CD4-positive, alpha-beta T cell treated with Interleukin-6 at 100 ng/mL for 8 hours (primary cell): Measurements from ENCODE around the gene DZIP1L.
"Not testable (repeated sequence)": the region's sequence is repeated elsewhere in the genome, so short reads cannot be mapped to it uniquely, and the experiment has no call there.

Source experiments
- DNase-seq: peaks from one replicate; pipeline ENCODE4 v3.0.0-alpha.2; 2020; ENCODE audit warnings: mixed read lengths, low spot score

DZIP1L gene

DNA sequence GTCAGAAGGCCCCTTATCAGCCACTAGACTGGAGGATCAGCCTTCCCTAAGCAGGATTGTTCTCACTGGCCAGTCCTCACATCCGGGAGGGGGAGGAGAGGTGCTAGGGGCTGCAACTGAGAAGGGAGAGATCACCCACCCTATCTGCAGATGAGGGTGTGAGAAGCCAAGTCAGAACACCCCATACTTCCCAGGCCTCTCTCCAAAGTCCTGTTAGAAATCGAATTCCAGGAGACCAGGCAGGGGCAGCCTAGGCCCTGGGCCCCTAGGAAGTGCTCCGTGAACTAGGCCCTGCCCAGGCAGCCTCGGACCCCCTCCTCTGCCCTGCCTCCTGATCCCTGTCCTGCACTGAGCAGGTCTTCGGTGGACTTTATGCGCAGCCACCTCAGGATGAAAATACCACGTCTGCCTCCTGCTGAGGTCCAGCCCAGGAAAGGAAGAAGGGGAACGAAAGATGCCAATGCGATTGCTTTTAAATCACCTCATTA is 933 bp downstream of the DZIP1L start:
- no peak for DNase-seq

DNA sequence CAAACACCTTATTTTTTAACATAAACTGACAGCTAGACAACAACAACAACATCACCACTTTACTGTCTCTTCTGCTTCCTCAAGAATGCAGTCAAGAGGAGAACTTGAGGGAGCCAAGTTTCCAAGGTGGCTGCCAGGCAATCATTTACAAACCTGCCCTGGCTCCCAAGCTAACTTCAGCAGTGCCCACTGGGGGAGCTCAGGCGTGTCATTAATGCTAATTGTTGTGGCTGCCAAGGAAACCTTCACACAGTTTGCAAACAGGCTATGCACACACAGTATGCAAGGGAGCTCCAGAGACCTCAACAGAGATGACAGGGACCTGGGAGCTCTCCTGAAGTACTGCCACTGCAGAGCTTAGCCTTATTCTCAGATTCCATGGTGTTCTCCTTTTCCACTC is 2.1 kb downstream of the DZIP1L start:
- DNase-seq = no peak

DNA sequence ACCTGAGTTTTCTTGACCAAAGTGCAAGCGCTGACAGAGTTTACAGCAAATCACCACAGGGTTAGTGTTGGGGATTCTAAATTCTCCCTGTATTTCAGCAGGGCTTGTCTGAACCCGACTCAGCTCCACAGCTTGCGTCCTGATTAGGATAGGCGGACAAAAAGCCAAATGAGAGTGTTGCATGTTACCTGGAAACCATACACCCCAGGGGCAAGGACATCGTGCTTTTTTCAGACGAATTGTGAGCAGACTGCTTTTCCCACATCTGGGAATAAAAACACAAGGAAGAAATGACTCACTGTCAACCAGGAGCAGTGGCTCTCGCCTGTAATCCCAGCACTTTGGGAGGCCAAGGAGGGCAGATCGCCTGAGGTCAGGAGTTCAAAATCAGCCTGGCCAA is 3.0 kb downstream of the DZIP1L start:
- DNase-seq = no peak

DNA sequence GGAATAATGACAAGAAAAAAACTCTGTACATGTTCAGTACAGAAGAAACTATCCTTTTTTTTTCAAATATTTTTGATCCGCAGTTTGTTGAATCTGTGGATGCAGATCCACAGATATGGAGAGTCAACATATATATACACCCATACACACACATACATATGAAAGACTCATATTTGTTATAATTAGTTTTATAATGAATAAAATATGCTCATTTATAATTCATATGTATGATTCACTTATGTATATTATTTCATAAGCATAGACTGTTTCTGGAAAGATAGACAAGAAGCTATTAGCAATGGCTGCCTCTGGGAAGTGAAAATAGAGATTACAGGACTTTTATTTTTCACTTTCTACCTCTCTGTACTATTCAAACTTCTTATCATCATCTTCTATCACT is 9.8 kb downstream of the DZIP1L start:
- DNase-seq = no peak

DNA sequence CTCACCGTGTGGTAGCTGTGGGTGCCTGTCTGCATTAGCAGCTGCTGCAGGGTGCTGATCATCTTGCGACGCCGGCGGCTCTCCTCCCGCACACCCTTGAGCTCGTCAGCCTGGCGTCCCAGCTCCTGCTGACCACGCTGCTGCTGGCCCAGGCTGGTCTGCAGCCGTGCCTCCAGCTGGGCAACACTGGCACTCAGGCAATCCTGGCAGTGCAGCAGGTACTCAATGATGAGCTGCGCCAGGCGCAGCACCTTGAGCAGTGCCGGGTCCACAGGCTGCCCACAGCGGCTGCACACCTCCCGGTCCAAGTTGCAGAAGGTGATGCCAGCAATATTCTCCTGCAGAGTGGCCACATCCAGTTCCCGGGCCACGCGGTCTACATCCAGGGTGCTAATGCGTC is 11.9 kb downstream of the DZIP1L start:
- no peak for DNase-seq

DNA sequence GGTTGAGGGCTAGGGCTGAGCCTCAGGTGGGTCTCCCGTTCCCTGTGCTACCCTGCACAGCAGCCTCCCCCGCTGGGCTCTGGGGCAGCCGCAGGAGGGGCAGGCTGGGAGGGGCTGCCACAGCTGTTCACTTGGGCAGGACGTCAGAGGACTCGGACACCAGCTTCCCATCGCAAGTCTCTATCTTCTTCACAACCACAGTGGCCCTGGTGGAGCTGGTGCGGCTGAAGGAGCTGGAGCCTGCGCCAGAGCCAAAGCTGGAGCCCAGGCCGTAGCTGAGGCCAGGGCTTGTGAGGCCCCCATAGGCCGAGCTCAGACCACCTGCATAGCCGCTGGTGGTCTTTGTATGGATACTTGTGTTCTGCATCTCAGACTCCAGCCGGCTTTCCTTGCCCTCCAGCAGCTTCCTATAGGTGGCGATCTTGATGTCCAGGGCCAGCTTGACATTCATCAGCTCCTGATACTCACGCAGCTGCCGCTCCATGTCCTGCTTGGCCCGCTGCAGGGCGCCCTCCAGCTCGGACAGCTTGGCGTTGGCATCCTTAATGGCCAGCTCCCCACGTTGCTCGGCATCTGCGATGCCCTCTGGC is 14.0 kb downstream of the DZIP1L start:
- DNase-seq = not testable (repeated sequence)

DNA sequence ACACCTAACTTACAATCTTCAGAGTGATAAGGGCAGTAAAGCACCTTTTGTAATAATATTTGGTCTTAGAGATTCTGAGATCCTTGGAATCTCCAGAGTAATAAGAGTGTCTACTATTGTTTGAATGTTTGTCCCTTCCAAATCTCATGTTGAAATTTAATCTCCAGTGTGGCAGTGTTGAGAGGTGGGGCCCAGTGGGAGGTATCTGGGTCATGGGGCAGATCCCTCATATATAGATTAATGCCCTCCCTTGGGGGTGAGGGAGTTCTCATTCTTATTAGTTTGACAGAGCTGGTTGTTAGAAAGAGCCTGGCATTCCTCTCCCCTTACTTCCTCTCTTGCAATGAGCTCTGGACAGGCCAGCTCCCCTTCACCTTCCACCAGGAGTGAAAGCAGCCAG is 16.0 kb downstream of the DZIP1L start:
- DNase-seq = no peak

DNA sequence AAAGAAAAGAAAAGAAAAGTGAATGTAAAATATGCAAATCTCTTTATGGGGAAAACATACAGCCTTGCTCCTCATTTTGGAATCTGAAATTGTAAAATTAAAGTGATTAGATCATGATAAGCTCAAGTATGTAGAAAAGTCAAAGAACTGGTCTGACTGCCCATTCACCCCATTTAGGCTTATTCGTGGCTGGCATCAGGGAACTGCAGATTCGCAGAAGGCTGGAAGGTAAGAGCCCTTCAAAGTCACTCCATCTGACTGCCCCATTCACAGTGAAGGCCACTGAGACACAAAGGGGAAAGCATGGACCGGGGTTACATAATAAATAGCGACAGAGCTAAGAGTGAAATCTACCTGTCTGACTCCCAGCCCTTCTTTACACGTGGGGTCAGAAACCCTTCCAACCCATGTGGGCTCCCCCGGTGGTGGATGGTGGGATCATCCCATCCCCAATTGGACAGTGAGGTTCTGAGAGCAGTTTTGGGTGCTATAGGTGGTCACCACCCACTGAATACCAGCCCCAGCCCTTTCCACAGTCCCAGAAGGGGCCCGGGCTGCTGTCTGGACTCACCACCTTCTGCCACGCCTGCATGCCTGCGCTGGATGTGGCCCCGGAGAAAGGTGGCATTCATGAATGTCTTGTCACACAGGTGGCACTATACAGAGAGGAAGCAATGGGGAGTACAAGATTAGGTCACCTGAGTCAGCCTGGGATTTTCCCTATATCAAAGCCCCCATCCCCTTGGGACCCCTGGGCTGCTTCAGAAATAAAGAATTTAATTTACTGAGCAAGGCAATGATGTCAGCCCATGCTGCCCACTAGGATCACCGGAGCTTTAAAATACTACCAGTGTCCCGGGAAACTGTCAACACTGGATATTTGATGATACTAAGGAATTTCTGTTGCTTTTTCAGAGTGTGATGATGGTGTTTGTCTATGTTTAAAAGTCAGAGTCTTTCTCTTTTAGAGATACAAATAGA is 17.9 kb downstream of the DZIP1L start:
- DNase-seq = no peak

DNA sequence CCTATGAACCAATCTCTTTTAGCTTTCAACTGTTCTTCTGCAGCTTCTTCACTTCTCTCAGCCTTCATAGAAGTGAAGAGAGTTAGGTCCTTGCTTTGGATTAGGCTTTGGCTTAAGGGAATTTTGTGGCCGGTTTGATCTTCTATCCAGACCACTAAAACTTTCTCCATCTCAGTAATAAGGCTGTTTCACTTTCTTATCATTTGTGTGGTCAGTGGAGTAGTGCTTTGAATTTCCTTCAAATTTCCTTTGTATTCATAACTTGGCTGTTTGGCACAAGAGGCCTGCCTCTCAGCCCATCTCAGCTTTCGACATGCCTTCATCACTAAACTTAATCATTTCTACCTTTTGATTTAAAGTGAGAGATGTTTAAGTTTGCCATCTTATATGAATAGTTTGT is 21.7 kb downstream of the DZIP1L start:
- DNase-seq = no peak

DNA sequence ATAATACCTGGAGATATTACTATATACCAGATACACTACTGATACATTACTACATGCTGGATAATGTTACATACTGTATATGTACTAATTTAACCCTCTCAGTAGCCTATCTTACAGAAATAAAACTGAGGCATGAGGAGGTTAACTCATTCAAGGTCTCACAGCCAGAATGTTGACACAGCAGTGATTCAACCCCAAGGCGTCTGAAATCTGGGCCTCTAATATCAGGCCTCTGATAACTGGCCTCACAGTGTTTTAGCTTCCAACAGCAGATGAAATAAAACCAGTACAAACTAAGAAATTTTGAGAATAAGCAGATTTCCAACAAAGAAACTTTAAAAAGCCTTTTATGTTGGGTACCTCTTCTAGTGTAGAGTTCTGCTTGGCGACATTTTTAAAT is 23.4 kb downstream of the DZIP1L start:
- no peak for DNase-seq

DNA sequence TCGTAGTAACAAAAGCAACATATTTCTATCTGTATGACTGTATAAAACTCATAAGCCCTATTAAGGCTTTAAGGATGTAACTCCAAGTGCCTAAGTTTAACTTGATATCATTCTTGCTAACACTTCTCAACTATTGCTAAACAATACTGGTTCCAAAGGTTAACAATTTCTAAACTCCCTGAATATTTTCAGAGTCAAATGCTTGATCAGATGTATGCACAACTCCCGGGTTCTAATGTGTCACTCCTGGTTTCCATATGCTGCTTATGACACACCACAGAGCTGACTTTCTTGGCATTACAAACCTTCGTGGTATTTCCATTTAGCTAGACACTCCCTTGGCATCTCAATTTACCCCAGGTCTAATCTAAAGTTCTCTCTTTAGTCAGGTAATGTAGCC is 26.3 kb downstream of the DZIP1L start:
- DNase-seq = no peak

DNA sequence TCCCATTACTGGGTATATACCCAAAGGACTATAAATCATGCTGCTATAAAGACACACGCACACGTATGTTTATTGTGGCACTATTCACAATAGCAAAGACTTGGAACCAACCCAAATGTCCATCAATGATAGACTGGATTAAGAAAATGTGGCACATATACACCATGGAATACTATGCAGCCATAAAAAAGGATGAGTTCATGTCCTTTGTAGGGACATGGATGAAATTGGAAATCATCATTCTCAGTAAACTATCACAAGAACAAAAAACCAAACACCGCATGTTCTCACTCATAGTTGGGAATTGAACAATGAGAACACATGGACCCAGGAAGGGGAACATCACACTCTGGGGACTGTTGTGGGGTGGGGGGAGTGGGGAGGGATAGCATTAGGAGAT is 29.7 kb downstream of the DZIP1L start:
- not testable (repeated sequence) for DNase-seq

DNA sequence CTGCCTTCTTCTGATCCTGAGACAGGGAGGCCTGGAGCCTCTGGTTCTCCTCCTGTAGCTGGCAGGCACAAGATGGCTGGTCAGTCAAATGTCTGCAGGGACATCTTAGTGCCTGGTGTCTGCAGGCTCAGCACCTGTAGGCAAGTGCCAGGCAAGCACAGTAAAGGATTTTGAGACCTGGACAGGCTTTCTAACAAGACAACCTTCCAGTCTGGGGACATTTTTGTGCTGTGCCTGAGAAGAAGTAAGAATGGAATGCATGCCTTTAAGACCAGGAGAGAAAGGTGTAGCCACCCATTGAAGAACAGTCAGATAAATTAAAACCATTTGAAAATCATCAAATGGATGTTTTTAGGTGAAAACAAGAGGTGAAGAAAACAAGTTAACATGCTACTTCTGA is 31.2 kb downstream of the DZIP1L start:
- DNase-seq = no peak

DNA sequence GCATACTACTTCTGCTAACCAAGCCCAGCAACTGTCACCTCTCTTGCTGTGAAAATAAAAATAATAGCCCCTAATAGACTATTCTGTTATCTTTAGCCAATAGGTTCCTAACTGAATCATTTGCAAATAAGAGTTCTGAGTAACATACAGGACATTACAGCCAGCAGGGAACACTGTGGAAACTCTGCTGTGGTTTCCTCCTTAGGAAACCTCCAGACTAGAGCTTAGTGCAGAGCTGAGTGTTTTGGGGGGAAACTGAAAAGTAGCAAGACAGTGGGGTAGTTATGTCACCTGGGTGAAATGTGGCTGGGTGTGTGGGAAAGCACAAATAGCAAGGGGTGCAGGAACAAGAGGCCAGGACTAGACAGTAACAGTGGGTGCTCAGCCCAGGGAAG is 32.4 kb downstream of the DZIP1L start:
- no peak for DNase-seq

DNA sequence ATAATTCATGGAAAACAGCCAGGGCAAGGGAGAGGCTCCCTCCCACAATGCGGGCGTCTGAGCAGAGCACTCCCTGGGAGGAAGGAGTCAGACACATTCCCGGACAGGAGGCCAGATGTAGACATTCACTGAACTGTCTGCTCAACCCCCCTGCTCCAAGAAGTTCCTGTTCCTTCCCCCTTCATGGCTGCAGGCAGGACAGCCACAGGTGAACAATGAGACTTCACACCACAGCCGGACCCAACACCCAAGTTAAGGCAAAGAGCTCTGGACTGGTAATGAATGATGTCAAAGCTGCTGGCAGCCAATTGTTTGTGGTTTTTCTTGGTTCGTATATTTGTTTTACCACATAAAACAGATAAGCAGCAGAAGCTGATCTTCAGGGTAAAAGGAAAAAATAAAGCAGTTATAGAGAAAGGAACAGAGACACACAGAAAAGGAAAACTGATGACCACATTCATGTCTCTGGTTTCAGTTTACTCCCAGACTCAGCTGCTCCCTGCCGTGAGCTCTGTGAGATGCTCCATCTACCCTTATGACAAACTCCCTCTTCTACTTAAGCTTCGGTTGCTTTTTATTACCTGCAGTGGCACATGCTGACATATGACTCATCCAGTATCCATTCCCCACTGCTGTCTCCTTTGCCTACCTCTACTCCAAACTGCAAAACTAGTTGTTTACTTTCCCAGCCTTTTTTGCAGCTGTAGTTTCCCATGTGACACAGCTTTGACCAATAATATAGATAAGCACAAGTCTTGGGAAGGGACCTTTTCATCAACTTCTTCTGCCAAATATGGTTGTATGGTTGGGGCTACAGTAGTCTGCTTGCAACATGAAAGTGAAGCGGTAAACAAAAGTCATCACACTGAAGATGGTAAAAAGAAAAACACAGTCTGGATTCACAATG is 33.1 kb downstream of the DZIP1L start:
- no peak for DNase-seq

DNA sequence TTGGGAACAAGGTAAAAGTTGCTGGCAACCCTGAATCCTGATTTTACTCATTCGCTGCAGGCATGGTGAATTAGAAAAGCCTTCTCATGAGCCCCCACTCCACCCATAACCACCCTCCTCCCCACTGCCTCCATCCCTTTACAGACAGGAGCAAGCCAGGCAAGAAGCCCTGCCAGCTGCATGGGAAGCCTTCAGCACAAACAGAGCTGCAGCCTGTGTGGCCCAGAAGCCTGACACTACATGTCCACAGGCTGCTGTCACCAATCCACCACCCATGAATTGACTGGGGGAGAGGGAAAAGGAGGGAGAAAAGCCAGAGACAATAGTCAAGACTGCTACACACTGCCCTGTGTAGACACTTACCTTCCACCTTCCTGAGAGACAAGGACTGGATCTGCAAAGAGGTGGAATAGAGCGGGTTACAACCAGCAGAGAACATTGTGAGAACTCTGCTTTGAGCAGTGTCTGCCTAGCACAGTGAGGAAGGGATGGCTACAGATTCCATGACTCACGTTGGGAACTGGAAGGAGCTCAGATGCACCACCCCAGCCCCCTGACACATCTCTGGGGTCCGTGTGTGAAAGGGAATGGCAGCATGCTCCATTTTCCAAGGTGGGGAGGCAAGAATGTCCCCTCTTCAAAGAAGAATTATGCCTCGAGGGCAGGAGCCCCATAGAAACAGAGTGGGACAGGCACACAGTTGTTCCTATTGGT is 33.9 kb downstream of the DZIP1L start:
- DNase-seq = no peak

DNA sequence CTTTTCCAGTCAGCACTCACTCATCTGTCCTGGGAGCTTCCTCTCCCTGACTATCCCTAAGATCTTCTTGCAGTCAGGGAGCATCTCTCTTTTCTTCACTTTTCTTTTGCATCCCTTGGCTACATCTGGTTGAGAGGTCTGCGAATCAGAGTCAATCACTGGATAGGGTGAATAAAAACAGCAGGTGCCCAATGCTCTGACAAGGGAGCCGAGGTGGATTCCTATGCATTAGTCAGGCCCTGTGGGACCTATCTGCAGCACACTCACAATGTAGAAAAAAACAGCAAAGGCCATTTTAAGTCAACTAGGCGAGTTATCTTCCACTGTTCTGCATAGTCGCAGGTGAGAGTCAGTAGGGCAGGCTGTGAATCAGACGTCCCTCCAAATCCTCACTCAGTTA is 35.5 kb downstream of the DZIP1L start:
- DNase-seq = no peak

DNA sequence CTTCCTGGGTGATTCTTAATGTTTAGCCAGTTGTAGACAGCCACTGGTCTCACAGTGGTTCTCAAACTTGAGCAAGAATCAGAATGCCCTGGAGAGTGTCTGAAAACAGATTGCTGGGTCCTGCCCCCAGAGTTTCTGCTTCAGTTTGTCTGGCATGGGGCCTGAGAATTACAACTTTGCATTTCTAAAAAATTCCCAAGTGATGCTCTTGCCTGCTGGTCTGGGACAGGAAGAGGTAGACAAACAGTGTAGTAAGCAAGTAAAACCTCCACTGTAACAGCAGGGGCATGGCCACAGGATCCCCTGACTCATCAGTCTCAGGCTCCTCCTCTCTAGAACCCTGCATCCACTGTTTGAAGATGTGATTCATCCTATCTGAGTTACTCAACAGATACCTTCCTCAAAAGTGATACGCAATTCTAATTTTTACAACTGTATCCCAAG is 36.5 kb downstream of the DZIP1L start:
- DNase-seq = no peak

DNA sequence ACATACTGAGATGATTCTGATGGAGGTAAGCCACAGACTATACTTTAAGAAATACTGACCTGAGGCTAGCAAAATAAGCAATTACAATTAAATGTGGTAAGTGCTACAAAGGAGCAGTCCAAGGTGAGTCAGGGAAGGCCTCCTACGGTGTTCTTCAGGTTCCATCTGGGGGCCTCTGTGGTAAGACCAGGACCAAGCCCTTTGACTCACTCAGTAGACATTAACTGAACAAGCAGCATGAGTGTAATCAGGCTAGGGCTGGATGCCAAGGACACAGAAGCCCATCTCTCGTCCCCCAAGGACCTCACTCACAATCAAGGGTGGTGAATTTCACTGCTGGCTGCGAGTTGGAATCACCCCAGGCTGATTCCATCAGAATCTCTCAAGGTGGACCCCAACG is 37.3 kb downstream of the DZIP1L start:
- DNase-seq = no peak

DNA sequence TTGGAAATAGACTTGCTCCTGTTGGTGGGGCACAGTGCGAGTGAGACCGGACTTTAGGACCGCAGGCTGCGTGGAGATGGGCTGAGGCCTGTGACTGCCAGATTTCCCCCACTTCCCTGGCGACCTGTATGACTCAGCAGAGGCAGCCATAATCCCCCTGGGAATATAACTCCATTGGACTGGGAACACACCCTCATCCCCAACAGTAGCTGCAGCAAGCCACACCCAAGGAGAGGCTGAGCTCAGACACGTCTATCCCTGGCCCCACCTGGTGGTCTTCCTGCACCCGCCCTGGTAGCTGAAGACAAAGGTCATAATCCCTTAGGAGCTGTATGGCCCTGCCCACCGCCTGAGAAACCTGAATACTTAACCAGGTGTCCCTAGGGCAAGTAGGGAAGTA is 42.6 kb downstream of the DZIP1L start:
- no peak for DNase-seq

DNA sequence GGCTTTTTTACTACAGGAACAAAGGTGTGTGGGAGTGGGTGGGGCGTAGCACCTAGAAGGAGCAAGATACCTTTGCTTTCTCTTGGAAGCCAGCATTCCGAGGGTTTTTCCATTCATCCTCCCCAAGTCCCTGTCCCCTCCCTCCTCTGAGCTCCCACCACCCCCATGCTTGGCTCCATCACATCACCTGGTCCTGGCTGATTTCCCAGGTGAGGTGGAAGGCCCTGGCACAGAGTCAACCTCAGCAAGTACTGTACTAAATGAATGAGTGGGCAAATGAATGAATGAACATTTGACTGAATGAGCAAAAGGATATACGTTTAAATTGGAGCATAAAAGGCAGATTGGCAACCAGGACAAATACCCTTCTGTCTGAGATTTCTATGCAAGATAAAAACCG is 45.4 kb downstream of the DZIP1L start:
- no peak for DNase-seq
